D721Med (cell line): Measurements from ENCODE around the gene AGPAT1.

ENCODE experiments used
- DNase-seq: peaks from one replicate; pipeline ENCODE4 v3.0.0; 2011; ENCODE audit warnings: low spot score; ENCODE audit not compliant: insufficient read length
- FAIRE-seq: peaks from 2 replicates; lab custom pipeline; 2011; peaks lifted over from hg19 to GRCh38; lab: Jason Lieb, UNC
- CTCF ChIP-seq: IDR thresholded peaks from 2 replicates; pipeline ENCODE4 v1.5.1; 2012; ENCODE audit warnings: mild to moderate bottlenecking, control low read depth; ENCODE audit not compliant: insufficient read depth; ENCODE audit errors: missing control alignments

Gene AGPAT1

GRCh38 chr6:32181915-32182529, 6.1 kb upstream of the AGPAT1 start:
- DNase-seq = no peak
- no peak for FAIRE-seq
- TF ChIP-seq CTCF = no peak

- no peak for DNase-seq
- no peak for FAIRE-seq
- no peak for TF ChIP-seq CTCF
Measured at GRCh38 chr6:32181148-32181702, 5.3 kb upstream of the AGPAT1 start.

DNA sequence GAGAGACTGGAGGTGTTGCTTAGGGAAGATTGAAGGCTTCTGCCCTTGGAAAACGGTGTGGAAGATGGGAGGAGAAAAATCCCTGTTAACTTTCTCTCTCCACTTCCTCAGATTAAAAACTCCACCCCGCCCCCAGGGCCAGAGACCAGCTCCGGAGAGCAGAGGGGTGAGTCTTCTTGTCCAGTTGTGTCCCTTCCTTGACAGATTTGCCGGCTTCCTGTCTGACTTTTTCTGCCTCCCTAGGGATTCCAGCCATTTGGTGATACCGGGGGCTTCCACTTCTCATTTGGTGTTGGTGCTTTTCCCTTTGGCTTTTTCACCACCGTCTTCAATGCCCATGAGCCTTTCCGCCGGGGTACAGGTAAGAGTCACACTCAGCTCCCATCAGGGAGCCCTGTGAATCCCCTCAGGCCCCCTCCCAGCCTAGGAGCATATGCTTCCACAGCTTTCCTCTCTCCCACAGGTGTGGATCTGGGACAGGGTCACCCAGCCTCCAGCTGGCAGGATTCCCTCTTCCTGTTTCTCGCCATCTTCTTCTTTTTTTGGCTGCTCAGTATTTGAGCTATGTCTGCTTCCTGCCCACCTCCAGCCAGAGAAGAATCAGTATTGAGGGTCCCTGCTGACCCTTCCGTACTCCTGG, 4.0 kb upstream of the AGPAT1 start:
- DNase-seq = no peak
- TF ChIP-seq CTCF = no peak
- no peak for FAIRE-seq

DNA sequence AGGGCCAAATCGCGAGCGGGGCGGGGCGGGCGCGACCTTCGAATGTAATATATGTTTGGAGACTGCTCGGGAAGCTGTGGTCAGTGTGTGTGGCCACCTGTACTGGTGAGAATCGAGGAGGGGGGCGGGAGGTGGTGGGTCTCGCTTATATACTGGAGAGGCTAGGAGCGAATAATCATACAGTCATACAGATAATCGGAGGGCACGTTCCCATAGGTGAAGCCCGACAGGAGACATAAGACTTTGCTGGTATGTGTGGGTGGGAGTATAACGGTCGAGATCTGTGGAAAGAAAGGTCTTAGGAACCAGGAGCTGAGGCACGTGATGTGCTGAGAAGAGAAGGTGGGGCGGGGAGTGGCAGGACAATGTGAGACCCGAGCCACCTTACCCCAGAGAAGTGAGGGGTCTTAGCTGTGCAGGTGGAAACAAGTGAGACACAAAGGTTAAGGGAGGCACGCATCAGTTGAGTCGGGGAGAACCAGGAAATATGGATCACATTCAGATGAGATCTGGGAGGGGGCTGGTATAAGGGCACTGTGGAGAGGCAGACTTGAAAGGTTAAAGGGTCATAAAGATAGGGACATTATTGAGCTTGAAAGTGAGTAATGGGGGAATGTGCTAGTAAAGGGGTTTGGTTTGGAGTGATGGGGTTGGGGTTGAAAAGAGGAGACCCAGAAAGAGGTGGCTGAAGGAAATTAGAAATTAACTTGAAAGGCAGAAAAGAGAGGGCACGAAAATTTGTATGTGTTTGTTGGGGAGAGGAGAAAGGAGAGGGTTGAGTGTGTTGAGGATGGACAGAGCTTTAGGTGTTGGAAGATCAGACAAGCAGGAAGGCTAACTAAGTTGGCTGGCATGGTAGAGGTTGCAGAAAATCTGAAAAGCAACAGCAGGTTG, 2.9 kb upstream of the AGPAT1 start:
- FAIRE-seq (no peak), DNase-seq (no peak)
- TF ChIP-seq CTCF = no peak

GRCh38 chr6:32177788-32178546, 2.1 kb upstream of the AGPAT1 start, which contains the start of gene RNF5:
Gene RNF5, plus strand, starts transcription at chr6:32178405. Its CDS starts 107 bp downstream, at chr6:32178512.
- no peak for TF ChIP-seq CTCF
- FAIRE-seq = no peak
- peak; percentile 93 for DNase-seq

- FAIRE-seq (no peak), DNase-seq (no peak)
- TF ChIP-seq CTCF = no peak
Measured at GRCh38 chr6:32177183-32177787, 1.4 kb upstream of the AGPAT1 start.
